Neural progenitor cell (in vitro differentiated cells): ENCODE measurements around the gene BARX1. TPM values are rescaled to one million over a fixed set of nuclear protein-coding genes. Genes with fewer than 3 reads are reported as not detected.

Experiments used
- DNase-seq: peaks from one replicate; pipeline ENCODE4 v3.0.0-alpha.2; 2016; ENCODE audit warnings: low spot score
- H2AFZ ChIP-seq: fragments of 200-600 bp; sonication (generic); replicated peaks from 2 replicates; pipeline ENCODE4 v1.6.1; 2016; ENCODE audit warnings: antibody characterized with exemption
- H3F3A ChIP-seq: fragments of 200-600 bp; sonication (generic); 2 replicates; pipeline ENCODE4 v1.6.1; 2016; ENCODE audit warnings: antibody characterized with exemption, low read depth
- H3K27ac ChIP-seq: fragments of 200-600 bp; sonication (generic); 2 replicates; pipeline ENCODE4 v1.5.1; 2016; ENCODE audit warnings: mild to moderate bottlenecking
- H3K27me3 ChIP-seq: fragments of 200-600 bp; sonication (generic); 2 replicates; pipeline ENCODE4 v1.6.1; 2016; ENCODE audit warnings: mild to moderate bottlenecking, moderate library complexity
- H3K36me3 ChIP-seq: fragments of 200-600 bp; sonication (generic); 2 replicates; pipeline ENCODE4 v1.5.1; 2016
- H3K4me1 ChIP-seq: fragments of 200-600 bp; sonication (generic); 2 replicates; pipeline ENCODE4 v1.6.1; 2016; ENCODE audit warnings: mixed run types
- H3K4me2 ChIP-seq: fragments of 200-600 bp; sonication (generic); 2 replicates; pipeline ENCODE4 v1.6.1; 2016
- H3K4me3 ChIP-seq: fragments of 200-600 bp; sonication (generic); 2 replicates; pipeline ENCODE4 v1.5.1; 2016
- H3K79me2 ChIP-seq: fragments of 200-600 bp; sonication (generic); 2 replicates; pipeline ENCODE4 v1.6.1; 2016; ENCODE audit warnings: low read depth
- H3K9ac ChIP-seq: fragments of 200-600 bp; sonication (generic); 2 replicates; pipeline ENCODE4 v1.6.1; 2016
- H3K9me3 ChIP-seq: fragments of 200-600 bp; sonication (generic); 2 replicates; pipeline ENCODE4 v1.5.1; 2016; ENCODE audit warnings: low read depth
- H4K20me1 ChIP-seq: fragments of 200-600 bp; sonication (generic); 2 replicates; pipeline ENCODE4 v1.6.1; 2016; ENCODE audit warnings: low read depth
- H3K27ac Mint-ChIP-seq: 3 replicates; pipeline ENCODE4 v1.8.0; 2021; ENCODE audit warnings: mixed read lengths
- H3K27me3 Mint-ChIP-seq: 2 replicates; pipeline ENCODE4 v1.8.0; 2022; ENCODE audit warnings: low read depth, mild to moderate bottlenecking, inconsistent platforms, moderate library complexity, mixed read lengths; ENCODE audit not compliant: insufficient read depth
- H3K36me3 Mint-ChIP-seq: 3 replicates; pipeline ENCODE4 v1.8.0; 2021; ENCODE audit warnings: mixed read lengths
- H3K4me1 Mint-ChIP-seq: 3 replicates; pipeline ENCODE4 v1.8.0; 2021; ENCODE audit warnings: mixed read lengths
- H3K4me3 Mint-ChIP-seq: 3 replicates; pipeline ENCODE4 v1.8.0; 2021; ENCODE audit warnings: mild to moderate bottlenecking, moderate library complexity, mixed read lengths
- H3K9me3 Mint-ChIP-seq: 3 replicates; pipeline ENCODE4 v1.8.0; 2020; ENCODE audit warnings: mixed read lengths
- EZH2 ChIP-seq: fragments of 200-600 bp; sonication (generic); IDR thresholded peaks from 2 replicates; pipeline ENCODE4 v1.6.1; 2017; ENCODE audit warnings: antibody characterized with exemption, mild to moderate bottlenecking, moderate library complexity
- EZH2phosphoT487 ChIP-seq: fragments of 200-600 bp; sonication (generic); IDR thresholded peaks from 2 replicates; pipeline ENCODE4 v1.6.1; 2017; ENCODE audit warnings: antibody characterized with exemption
- total RNA-seq: library from RNA; depleted of rRNA; stranded (reverse); fragments of >200 nt; gene quantifications from 2 replicates; pipeline ENCODE4 v1.2.3, GENCODE V29; 2015; ENCODE audit warnings: low replicate concordance
- TF ChIP-seq, protein P1 (sequence below): fragments of 200-600 bp; sonication (generic); IDR thresholded peaks from 2 replicates; pipeline ENCODE4 v1.5.1; 2017; ENCODE audit warnings: antibody characterized with exemption, mild to moderate bottlenecking

BARX1 gene
- total RNA-seq, 1 donor from 2014 or later, result 0.17 TPM

DNA sequence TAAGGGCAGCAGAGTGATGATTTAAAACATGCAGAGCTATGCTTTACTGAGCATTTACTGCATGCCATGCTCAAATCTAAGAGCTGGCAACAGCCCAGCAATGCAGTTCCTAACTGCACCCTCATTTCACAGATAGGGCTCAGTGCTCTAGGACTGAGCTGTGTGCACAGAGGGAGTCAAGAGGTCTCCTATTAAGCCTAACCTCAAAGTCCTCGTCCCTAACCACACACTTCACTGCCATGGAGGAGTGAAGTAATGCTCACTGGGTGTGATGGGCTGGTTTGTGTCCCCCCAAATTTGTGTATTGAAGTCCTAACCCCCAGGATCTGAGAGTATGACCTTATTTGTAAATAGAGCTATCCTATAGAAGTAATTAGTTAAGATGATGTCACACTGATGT is 25.9 kb downstream of the BARX1 start:
- no peak for DNase-seq
- Histone ChIP-seq H3K36me3 (no peaks in the 10 kb centered on the region), H4K20me1 (no peaks in the 10 kb centered on the region), H3K4me3 (no peak overlapping the region), H3K27me3 (peaks cover 60% of the 10 kb centered on the region), H3K27ac (no peak overlapping the region), H2AFZ (no peak overlapping the region), H3K79me2 (no peaks in the 10 kb centered on the region), H3K4me1 (peaks cover 9% of the 10 kb centered on the region), H3K4me2 (no peak overlapping the region), H3K9ac (no peak overlapping the region), H3K9me3 (no peaks in the 10 kb centered on the region), H3F3A (peaks cover 8% of the 10 kb centered on the region)
- Mint-ChIP-seq H3K27ac (no peak overlapping the region), H3K27me3 (peaks cover 15% of the 10 kb centered on the region), H3K36me3 (no peaks in the 10 kb centered on the region), H3K4me1 (no peaks in the 10 kb centered on the region), H3K4me3 (no peak overlapping the region), H3K9me3 (no peaks in the 10 kb centered on the region)
- TF ChIP-seq, protein P1, sequence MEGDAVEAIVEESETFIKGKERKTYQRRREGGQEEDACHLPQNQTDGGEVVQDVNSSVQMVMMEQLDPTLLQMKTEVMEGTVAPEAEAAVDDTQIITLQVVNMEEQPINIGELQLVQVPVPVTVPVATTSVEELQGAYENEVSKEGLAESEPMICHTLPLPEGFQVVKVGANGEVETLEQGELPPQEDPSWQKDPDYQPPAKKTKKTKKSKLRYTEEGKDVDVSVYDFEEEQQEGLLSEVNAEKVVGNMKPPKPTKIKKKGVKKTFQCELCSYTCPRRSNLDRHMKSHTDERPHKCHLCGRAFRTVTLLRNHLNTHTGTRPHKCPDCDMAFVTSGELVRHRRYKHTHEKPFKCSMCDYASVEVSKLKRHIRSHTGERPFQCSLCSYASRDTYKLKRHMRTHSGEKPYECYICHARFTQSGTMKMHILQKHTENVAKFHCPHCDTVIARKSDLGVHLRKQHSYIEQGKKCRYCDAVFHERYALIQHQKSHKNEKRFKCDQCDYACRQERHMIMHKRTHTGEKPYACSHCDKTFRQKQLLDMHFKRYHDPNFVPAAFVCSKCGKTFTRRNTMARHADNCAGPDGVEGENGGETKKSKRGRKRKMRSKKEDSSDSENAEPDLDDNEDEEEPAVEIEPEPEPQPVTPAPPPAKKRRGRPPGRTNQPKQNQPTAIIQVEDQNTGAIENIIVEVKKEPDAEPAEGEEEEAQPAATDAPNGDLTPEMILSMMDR, result no peak
- TF ChIP-seq EZH2phosphoT487, result no peak
- no peak for TF ChIP-seq EZH2

- H3K4me2 ChIP-seq, result no peak overlapping the region
- no peak overlapping the region for H3K27ac Mint-ChIP-seq
- no peak overlapping the region for H3K9ac ChIP-seq
- H3K4me3 ChIP-seq, result no peak overlapping the region
- no peak overlapping the region for H3K27ac ChIP-seq
- peaks cover 8% of the 10 kb centered on the region for H3K27me3 Mint-ChIP-seq
- H3K79me2 ChIP-seq, result no peaks in the 10 kb centered on the region
- no peaks in the 10 kb centered on the region for H3K4me1 ChIP-seq
- H3K4me3 Mint-ChIP-seq, result no peak overlapping the region
- no peaks in the 10 kb centered on the region for H3K27me3 ChIP-seq
- H3K9me3 ChIP-seq, result no peaks in the 10 kb centered on the region
- H3F3A ChIP-seq, result no peaks in the 10 kb centered on the region
- H3K36me3 Mint-ChIP-seq, result no peaks in the 10 kb centered on the region
- no peaks in the 10 kb centered on the region for H3K4me1 Mint-ChIP-seq
- TF ChIP-seq EZH2phosphoT487 (no peak), EZH2 (no peak)
- TF ChIP-seq, protein P1, result no peak
- no peaks in the 10 kb centered on the region for H3K36me3 ChIP-seq
- no peak for DNase-seq
- no peak overlapping the region for H2AFZ ChIP-seq
- no peaks in the 10 kb centered on the region for H4K20me1 ChIP-seq
- no peaks in the 10 kb centered on the region for H3K9me3 Mint-ChIP-seq
Observed at GRCh38 chr9:93922535-93922934, 32.6 kb downstream of the BARX1 start.

GRCh38 chr9:93920131-93920800 is 34.9 kb downstream of the BARX1 start:
- Mint-ChIP-seq H3K4me1 (no peaks in the 10 kb centered on the region), H3K4me3 (no peak overlapping the region), H3K27ac (no peak overlapping the region), H3K9me3 (no peaks in the 10 kb centered on the region), H3K36me3 (no peaks in the 10 kb centered on the region), H3K27me3 (peaks cover 9% of the 10 kb centered on the region)
- DNase-seq, result no peak
- Histone ChIP-seq H3K4me1 (no peaks in the 10 kb centered on the region), H3K79me2 (no peaks in the 10 kb centered on the region), H3K9me3 (no peaks in the 10 kb centered on the region), H3K9ac (no peak overlapping the region), H3K36me3 (no peaks in the 10 kb centered on the region), H2AFZ (no peak overlapping the region), H3K4me2 (no peak overlapping the region), H3K4me3 (no peak overlapping the region), H3K27me3 (no peaks in the 10 kb centered on the region), H3F3A (no peaks in the 10 kb centered on the region), H4K20me1 (no peaks in the 10 kb centered on the region), H3K27ac (no peak overlapping the region)
- TF ChIP-seq EZH2 (no peak), EZH2phosphoT487 (no peak)
- TF ChIP-seq, protein P1, result no peak
